SK-N-SH (cell line): ENCODE measurements around the gene JAML.

ENCODE experiments used
- CHD2 ChIP-seq: fragments of 150-350 bp; IDR thresholded peaks from 2 replicates; pipeline ENCODE4 v1.6.1; 2018; ENCODE audit warnings: low read length; ENCODE audit not compliant: partially characterized antibody
- CTCF ChIP-seq: fragments of 200-600 bp; sonication (generic); IDR thresholded peaks from 2 replicates; pipeline ENCODE4 v1.6.1; 2017; ENCODE audit warnings: antibody characterized with exemption, mild to moderate bottlenecking, moderate library complexity
- GABPA ChIP-seq: IDR thresholded peaks from 2 replicates; pipeline ENCODE4 v1.4.0; 2012; ENCODE audit warnings: low read depth, mild to moderate bottlenecking
- JUND ChIP-seq: IDR thresholded peaks from 2 replicates; pipeline ENCODE4 v1.4.0; 2012
- MAX ChIP-seq: IDR thresholded peaks from 2 replicates; pipeline ENCODE4 v1.4.0; 2012; ENCODE audit warnings: low read depth
- MXI1 ChIP-seq: IDR thresholded peaks from 2 replicates; pipeline ENCODE4 v1.6.1; 2012; ENCODE audit warnings: mild to moderate bottlenecking, low read depth, low read length, improper control_type of control experiment
- POLR2AphosphoS5 ChIP-seq: IDR thresholded peaks from 2 replicates; pipeline ENCODE4 v1.6.1; 2012; ENCODE audit warnings: low read depth, low read length
- SMC3 ChIP-seq: IDR thresholded peaks from 2 replicates; pipeline ENCODE4 v1.6.1; 2012; ENCODE audit warnings: low read depth, low read length, improper control_type of control experiment
- TEAD4 ChIP-seq: IDR thresholded peaks from 2 replicates; pipeline ENCODE4 v1.4.0; 2012; ENCODE audit warnings: mild to moderate bottlenecking, borderline replicate concordance; ENCODE audit not compliant: insufficient read depth
- YY1 ChIP-seq: IDR thresholded peaks from 2 replicates; pipeline ENCODE4 v1.4.0; 2012; ENCODE audit warnings: low read depth, mild to moderate bottlenecking

- TF ChIP-seq MXI1 (no peak), POLR2AphosphoS5 (no peak), CHD2 (no peak), SMC3 (no peak), TEAD4 (no peak), CTCF (no peak), YY1 (no peak), JUND (no peak), GABPA (no peak), MAX (no peak)
Observed at GRCh38 chr11:118170231-118170630, 54.6 kb downstream of the JAML start.
